Ishikawa (cell line): ENCODE measurements around the gene FERD3L.

Source experiments
- CEBPB ChIP-seq: IDR thresholded peaks from 2 replicates; pipeline ENCODE4 v1.6.1; 2012
- CREB1 ChIP-seq: IDR thresholded peaks from 2 replicates; pipeline ENCODE4 v1.6.1; 2012; ENCODE audit warnings: low read depth
- EGR1 ChIP-seq: IDR thresholded peaks from 2 replicates; pipeline ENCODE4 v1.6.1; 2012
- EP300 ChIP-seq: IDR thresholded peaks from 2 replicates; pipeline ENCODE4 v1.6.1; 2012; ENCODE audit warnings: borderline replicate concordance
- FOXM1 ChIP-seq: IDR thresholded peaks from 2 replicates; pipeline ENCODE4 v1.6.1; 2012; ENCODE audit warnings: low read depth, borderline replicate concordance
- MAX ChIP-seq: IDR thresholded peaks from 2 replicates; pipeline ENCODE4 v1.6.1; 2012
- NFIC ChIP-seq: IDR thresholded peaks from 2 replicates; pipeline ENCODE4 v1.6.1; 2012
- RAD21 ChIP-seq: IDR thresholded peaks from 2 replicates; pipeline ENCODE4 v1.6.1; 2012; ENCODE audit warnings: low read depth
- REST ChIP-seq: IDR thresholded peaks from 2 replicates; pipeline ENCODE4 v1.6.1; 2012; ENCODE audit warnings: low read depth, mild to moderate bottlenecking
- TAF1 ChIP-seq: IDR thresholded peaks from 2 replicates; pipeline ENCODE4 v1.6.1; 2012; ENCODE audit warnings: low read depth, mild to moderate bottlenecking
- TCF12 ChIP-seq: IDR thresholded peaks from 2 replicates; pipeline ENCODE4 v1.6.1; 2012; ENCODE audit warnings: low read depth
- TEAD4 ChIP-seq: IDR thresholded peaks from 2 replicates; pipeline ENCODE4 v1.6.1; 2012
- YY1 ChIP-seq: IDR thresholded peaks from 2 replicates; pipeline ENCODE4 v1.6.1; 2012; ENCODE audit warnings: low read depth
- ZBTB7A ChIP-seq: IDR thresholded peaks from 2 replicates; pipeline ENCODE4 v1.6.1; 2012; ENCODE audit warnings: low read depth
- TF ChIP-seq, protein P1 (sequence below): IDR thresholded peaks from 2 replicates; pipeline ENCODE4 v1.6.1; 2012

The FERD3L gene

DNA sequence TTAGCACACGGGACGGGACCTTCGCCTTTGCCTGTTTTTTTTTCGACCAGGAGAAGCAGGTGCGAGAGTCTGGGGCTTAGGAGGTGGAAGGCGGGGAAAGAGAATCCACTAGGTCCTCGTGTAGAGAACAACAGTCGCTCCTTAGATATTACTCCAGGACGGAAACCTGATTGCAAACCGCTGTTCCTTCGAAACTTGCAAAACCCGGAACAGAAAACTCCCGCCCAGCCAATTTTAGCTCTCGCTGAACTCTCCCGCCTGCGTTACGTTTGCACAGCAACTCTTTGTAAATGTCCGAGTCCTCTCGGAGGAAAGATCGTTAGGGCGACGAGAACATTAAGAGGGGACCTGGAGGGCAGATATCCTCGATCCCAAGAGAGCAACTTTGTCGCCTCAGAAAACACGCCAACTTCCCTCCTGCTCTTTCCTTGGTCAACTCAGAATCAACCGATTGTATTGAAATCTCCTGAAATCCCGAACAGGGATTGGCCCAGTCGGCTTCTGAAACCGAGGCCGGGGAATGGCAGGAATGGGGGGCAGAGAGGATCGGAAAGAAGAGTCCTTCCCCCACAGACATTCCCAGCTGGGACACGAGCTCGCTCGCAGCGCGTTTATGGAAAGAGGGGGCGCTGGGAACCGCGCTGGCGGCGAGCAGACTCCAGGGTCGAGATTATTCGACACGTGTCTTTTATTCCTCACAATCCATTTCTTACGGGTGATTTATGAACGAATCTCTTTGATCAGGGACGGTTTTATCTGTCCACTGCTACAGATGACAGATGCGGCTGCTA is 37.7 kb downstream of the FERD3L start:
- TF ChIP-seq NFIC (no peak), TCF12 (no peak), TEAD4 (no peak), REST (no peak), MAX (no peak), EGR1 (no peak), FOXM1 (no peak), CEBPB (no peak), TAF1 (no peak)

DNA sequence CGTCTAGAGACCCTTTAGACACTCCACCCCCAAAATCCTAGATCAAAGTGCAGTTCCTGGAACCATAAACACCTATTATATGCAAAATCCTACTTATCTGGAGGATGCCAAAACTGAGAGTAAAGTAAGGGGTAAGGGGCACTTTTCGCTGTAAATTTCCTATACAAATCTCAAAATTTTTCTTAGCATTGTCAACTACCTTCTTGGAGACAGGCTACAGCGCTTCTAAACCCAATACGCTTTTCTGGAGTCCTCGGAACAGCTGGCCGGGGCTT is 38.2 kb downstream of the FERD3L start:
- TF ChIP-seq EGR1 (no peak), CREB1 (no peak), ZBTB7A (no peak), NFIC (no peak), CEBPB (no peak), YY1 (no peak), REST (no peak), EP300 (no peak), MAX (no peak), FOXM1 (no peak), TAF1 (no peak), TCF12 (no peak), TEAD4 (no peak), RAD21 (no peak)
- TF ChIP-seq, protein P1, sequence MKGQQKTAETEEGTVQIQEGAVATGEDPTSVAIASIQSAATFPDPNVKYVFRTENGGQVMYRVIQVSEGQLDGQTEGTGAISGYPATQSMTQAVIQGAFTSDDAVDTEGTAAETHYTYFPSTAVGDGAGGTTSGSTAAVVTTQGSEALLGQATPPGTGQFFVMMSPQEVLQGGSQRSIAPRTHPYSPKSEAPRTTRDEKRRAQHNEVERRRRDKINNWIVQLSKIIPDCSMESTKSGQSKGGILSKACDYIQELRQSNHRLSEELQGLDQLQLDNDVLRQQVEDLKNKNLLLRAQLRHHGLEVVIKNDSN, result no peak

DNA sequence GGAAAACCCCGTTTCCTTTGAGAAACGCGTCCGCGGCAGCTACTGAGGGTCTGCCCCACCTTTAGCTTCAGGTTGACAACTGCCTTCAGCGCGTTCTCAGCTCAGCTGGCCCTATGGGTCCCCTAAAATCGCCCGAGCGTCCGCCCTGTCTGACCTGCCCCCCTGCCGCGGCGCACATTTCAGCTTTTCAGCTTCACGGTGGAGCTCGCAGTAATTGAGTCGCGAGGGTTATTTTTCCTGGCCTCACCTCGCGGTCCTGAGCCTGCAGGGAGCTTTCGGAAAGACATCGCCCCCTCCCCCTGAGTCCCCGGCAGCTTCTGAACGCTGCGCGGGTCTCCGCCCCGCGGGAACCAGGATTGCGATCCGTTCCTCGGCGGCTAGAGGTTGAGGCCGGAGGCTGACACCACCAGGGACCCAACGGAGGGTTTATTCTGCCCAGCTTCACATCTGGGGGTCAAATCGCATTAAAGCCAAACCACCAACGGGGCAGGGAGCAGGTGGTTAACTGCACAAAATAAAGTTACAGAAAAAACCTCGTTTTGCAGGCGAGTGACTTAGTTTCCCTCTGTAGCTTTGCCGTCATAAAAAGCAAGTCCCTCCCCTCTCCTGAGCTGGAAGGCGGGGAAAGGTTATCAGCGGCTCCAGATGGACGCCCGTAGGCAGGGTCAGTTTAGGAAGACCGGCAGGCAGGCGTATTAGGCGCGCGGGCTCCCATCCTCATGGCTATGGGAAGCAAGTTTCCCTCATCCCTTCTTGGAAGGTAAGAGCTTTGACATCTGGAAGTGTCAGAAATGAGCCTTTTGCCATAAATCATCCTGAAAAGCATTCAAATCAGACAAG is 38.8 kb downstream of the FERD3L start:
- TF ChIP-seq TEAD4 (no peak), REST (no peak), EP300 (no peak), NFIC (no peak), TCF12 (no peak), MAX (no peak), EGR1 (no peak), FOXM1 (no peak), TAF1 (no peak)
- TF ChIP-seq, protein P1, result no peak

DNA sequence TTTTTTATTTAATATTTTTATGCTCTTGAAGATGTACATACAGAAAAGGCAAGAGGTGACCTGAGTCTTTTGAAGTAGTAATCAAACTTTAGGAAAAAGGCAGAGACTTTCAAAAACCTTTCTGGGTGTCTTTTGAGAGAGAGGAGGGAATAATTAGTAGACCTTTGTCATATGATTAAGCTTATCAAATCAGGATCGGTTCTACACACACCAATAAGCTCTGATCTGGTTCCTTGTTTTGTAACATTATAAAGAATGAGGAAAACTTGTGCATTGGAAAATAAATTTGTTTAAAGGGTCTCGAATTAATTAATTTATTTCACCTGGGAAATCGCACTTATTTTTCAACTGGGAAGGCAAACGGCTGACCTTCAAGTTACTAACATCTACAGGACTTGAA is 39.7 kb downstream of the FERD3L start:
- TF ChIP-seq REST (no peak), ZBTB7A (no peak), TAF1 (no peak), TEAD4 (no peak), EGR1 (no peak), FOXM1 (no peak), CEBPB (no peak), NFIC (no peak), TCF12 (no peak), CREB1 (no peak)
